H1 (cell line): ENCODE measurements around the gene HS6ST2. TPM values are rescaled to one million over a fixed set of nuclear protein-coding genes. Genes with fewer than 3 reads are reported as not detected.

Experiments used
- CTCF ChIA-PET: fragments of 300-600 bp; sonication (Branson Sonifier 250); formaldehyde crosslinking; loops from one replicate; lab custom pipeline; 2021; ENCODE audit not compliant: partially characterized antibody; lab: Charles Lee
- POLR2A ChIA-PET: fragments of 300-600 bp; sonication (Branson Sonifier 250); formaldehyde crosslinking; loops from one replicate; lab custom pipeline; 2021; ENCODE audit warnings: inconsistent platforms; ENCODE audit not compliant: partially characterized antibody; lab: Charles Lee
- DNase-seq, 2 experiments: peaks; one replicate each; pipeline versions ENCODE4 v3.0.0 to v3.0.0-alpha.2; 2010 to 2022; ENCODE audit warnings: low spot score in 2 of 2, low read depth in 1 of 2, mixed read lengths in 1 of 2
- FAIRE-seq: peaks from 2 replicates; lab custom pipeline; 2011; peaks lifted over from hg19 to GRCh38; lab: Jason Lieb, UNC
- H2AFZ ChIP-seq: 2 replicates; pipeline ENCODE4 v1.8.1; 2012; ENCODE audit warnings: low read length, inconsistent platforms
- H2AK5ac ChIP-seq: 2 replicates; pipeline ENCODE4 v1.6.1; 2013; ENCODE audit warnings: low read depth, low read length
- H2BK120ac ChIP-seq: replicated peaks from 2 replicates; pipeline ENCODE3; 2013; ENCODE audit warnings: low read depth, low read length, inconsistent platforms
- H2BK12ac ChIP-seq: 2 replicates; pipeline ENCODE4 v1.6.1; 2013; ENCODE audit warnings: low read depth, low read length
- H2BK15ac ChIP-seq: 2 replicates; pipeline ENCODE4 v1.6.1; 2013; ENCODE audit warnings: low read length
- H2BK20ac ChIP-seq: 2 replicates; pipeline ENCODE4 v1.6.1; 2013; ENCODE audit warnings: low read length
- H2BK5ac ChIP-seq: 2 replicates; pipeline ENCODE4 v1.6.1; 2013; ENCODE audit warnings: low read depth, low read length
- H3K14ac ChIP-seq: 2 replicates; pipeline ENCODE4 v1.6.1; 2013; ENCODE audit warnings: inconsistent platforms; ENCODE audit not compliant: insufficient read length
- H3K18ac ChIP-seq: 2 replicates; pipeline ENCODE4 v1.6.1; 2013; ENCODE audit warnings: low read length; ENCODE audit errors: extremely low read depth
- H3K23ac ChIP-seq: 2 replicates; pipeline ENCODE4 v1.6.1; 2013; ENCODE audit warnings: inconsistent platforms; ENCODE audit not compliant: insufficient read length
- H3K23me2 ChIP-seq: 2 replicates; pipeline ENCODE4 v1.6.1; 2013; ENCODE audit warnings: low read depth, low read length
- H3K27ac ChIP-seq: 2 replicates; pipeline ENCODE4 v1.6.1; 2011; ENCODE audit warnings: low read depth, low read length, inconsistent platforms
- H3K27me3 ChIP-seq, 4 experiments: replicated peaks in 1 of 4; 1 replicate in 1 of 4; 2 replicates in 3 of 4; pipeline versions ENCODE4 v1.6.1 to v1.8.1; 2011 to 2013; ENCODE audit warnings: low read length in 3 of 4, mild to moderate bottlenecking in 3 of 4, inconsistent platforms in 2 of 4, mixed read lengths in 2 of 4, moderate library complexity in 1 of 4; ENCODE audit not compliant: control insufficient read depth in 3 of 4, insufficient read depth in 3 of 4; ENCODE audit errors: extremely low read depth in 1 of 4
- H3K36me3 ChIP-seq, 4 experiments: 2 replicates each; pipeline versions ENCODE4 v1.6.1 to v1.8.1; 2011 to 2013; ENCODE audit warnings: mild to moderate bottlenecking in 4 of 4, low read length in 3 of 4, moderate library complexity in 2 of 4, control low read depth in 1 of 4, inconsistent platforms in 1 of 4; ENCODE audit not compliant: insufficient read depth in 4 of 4, control insufficient read depth in 2 of 4
- H3K4ac ChIP-seq: replicated peaks from 2 replicates; pipeline ENCODE3; 2013; ENCODE audit warnings: low read length, low read depth, mixed read lengths, inconsistent platforms; ENCODE audit not compliant: insufficient read length
- H3K4me1 ChIP-seq, 4 experiments: replicated peaks in 1 of 4; 1 replicate in 1 of 4; 2 replicates in 3 of 4; pipeline versions ENCODE4 v1.6.1 to v1.8.1; 2011 to 2013; ENCODE audit warnings: low read length in 3 of 4, inconsistent platforms in 2 of 4, mixed read lengths in 1 of 4; ENCODE audit not compliant: insufficient read depth in 4 of 4, control insufficient read depth in 3 of 4
- H3K4me2 ChIP-seq, 2 experiments: 2 replicates each; pipeline versions ENCODE4 v1.6.1 to v1.8.1; 2011 to 2013; ENCODE audit warnings: low read depth in 2 of 2, low read length in 2 of 2, control low read depth in 1 of 2, inconsistent platforms in 1 of 2, mild to moderate bottlenecking in 1 of 2; ENCODE audit not compliant: insufficient read depth in 1 of 2
- H3K4me3 ChIP-seq, 4 experiments: fragments of 200-600, 300-600 bp in 1 of 4; sonication (generic), shearing (Covaris generic), sonication (Bioruptor Twin) in 1 of 4; 2 replicates each; pipeline versions ENCODE4 v1.5.1 to v1.8.1; 2011 to 2016; ENCODE audit warnings: low read length in 4 of 4, low read depth in 3 of 4, control low read depth in 2 of 4, inconsistent platforms in 2 of 4, mild to moderate bottlenecking in 2 of 4, mixed read lengths in 1 of 4, moderate library complexity in 1 of 4; ENCODE audit not compliant: insufficient read depth in 2 of 4; ENCODE audit errors: extremely low read depth in 1 of 4
- H3K56ac ChIP-seq: replicated peaks from 2 replicates; pipeline ENCODE3; 2013; ENCODE audit warnings: low read depth, mild to moderate bottlenecking, mixed read lengths, low read length, inconsistent platforms; ENCODE audit not compliant: insufficient read length
- H3K79me1 ChIP-seq: 2 replicates; pipeline ENCODE4 v1.6.1; 2013; ENCODE audit warnings: low read depth, low read length, control low read depth
- H3K79me2 ChIP-seq, 2 experiments: 2 replicates each; pipeline versions ENCODE4 v1.6.1 to v1.8.1; 2012 to 2013; ENCODE audit warnings: low read length in 2 of 2, mild to moderate bottlenecking in 2 of 2, inconsistent platforms in 1 of 2; ENCODE audit not compliant: insufficient read depth in 2 of 2, control insufficient read depth in 1 of 2
- H3K9ac ChIP-seq, 4 experiments: replicated peaks in 1 of 4; 1 replicate in 1 of 4; 2 replicates in 3 of 4; pipeline versions ENCODE4 v1.6.1 to v1.8.1; 2011 to 2013; ENCODE audit warnings: low read depth in 3 of 4, low read length in 3 of 4, control low read depth in 2 of 4, mild to moderate bottlenecking in 2 of 4, moderate library complexity in 2 of 4, inconsistent platforms in 1 of 4; ENCODE audit errors: extremely low read depth in 1 of 4
- H3K9me3 ChIP-seq, 2 experiments: 2 replicates each; pipeline versions ENCODE4 v1.6.1 to v1.8.1; 2012 to 2013; ENCODE audit warnings: mild to moderate bottlenecking in 2 of 2, moderate library complexity in 2 of 2, control low read depth in 1 of 2, inconsistent platforms in 1 of 2, low read depth in 1 of 2, low read length in 1 of 2, mixed read lengths in 1 of 2; ENCODE audit not compliant: insufficient read depth in 2 of 2
- H4K20me1 ChIP-seq, 2 experiments: replicated peaks in 1 of 2; 2 replicates each; pipeline versions ENCODE3 to v1.8.1; 2011 to 2013; ENCODE audit warnings: inconsistent platforms in 2 of 2, low read length in 2 of 2, mild to moderate bottlenecking in 1 of 2; ENCODE audit not compliant: insufficient read depth in 2 of 2, control insufficient read depth in 1 of 2
- H4K5ac ChIP-seq: 2 replicates; pipeline ENCODE4 v1.6.1; 2013; ENCODE audit warnings: low read length, low read depth, mixed read lengths, inconsistent platforms; ENCODE audit not compliant: insufficient read length
- H4K8ac ChIP-seq: 2 replicates; pipeline ENCODE4 v1.8.0; 2013; ENCODE audit warnings: mild to moderate bottlenecking, moderate library complexity, low read length, inconsistent platforms; ENCODE audit not compliant: insufficient read depth; ENCODE audit errors: extremely low read depth
- H4K91ac ChIP-seq: replicated peaks from 2 replicates; pipeline ENCODE3; 2013; ENCODE audit warnings: low read length, mixed read lengths, inconsistent platforms; ENCODE audit not compliant: insufficient read length
- CBX5 ChIP-seq: fragments of 300-800, 300-1000 bp; sonication (generic); IDR thresholded peaks from 2 replicates; pipeline ENCODE4 v1.7.1; 2016; ENCODE audit warnings: antibody characterized with exemption, low read length, low read depth
- CHD1 ChIP-seq: IDR thresholded peaks from 2 replicates; pipeline ENCODE4 v1.6.1; 2012; ENCODE audit warnings: low read depth, low read length, improper control_type of control experiment
- CTBP2 ChIP-seq: IDR thresholded peaks from 2 replicates; pipeline ENCODE4 v1.7.0; 2011; ENCODE audit warnings: borderline replicate concordance, mild to moderate bottlenecking, moderate library complexity, mixed read lengths, low read length; ENCODE audit not compliant: insufficient read depth, insufficient read length
- EZH2 ChIP-seq: fragments of 200-600 bp; sonication (generic); IDR thresholded peaks from 2 replicates; pipeline ENCODE4 v1.7.1; 2012; ENCODE audit warnings: low read depth, mild to moderate bottlenecking, moderate library complexity, low read length, inconsistent platforms; ENCODE audit not compliant: severe bottlenecking
- JUND ChIP-seq: IDR thresholded peaks from 2 replicates; pipeline ENCODE4 v1.6.1; 2011; ENCODE audit warnings: mild to moderate bottlenecking, improper control_type of control experiment, low read length
- RBBP5 ChIP-seq: IDR thresholded peaks from 2 replicates; pipeline ENCODE4 v1.7.1; 2012; ENCODE audit warnings: low read depth, mild to moderate bottlenecking, inconsistent platforms, low read length, moderate library complexity, borderline replicate concordance
- SIX5 ChIP-seq: IDR thresholded peaks from 2 replicates; pipeline ENCODE4 v1.6.1; 2011; ENCODE audit warnings: mild to moderate bottlenecking, low read depth, low read length
- SP2 ChIP-seq: IDR thresholded peaks from 2 replicates; pipeline ENCODE4 v1.6.1; 2012; ENCODE audit warnings: mild to moderate bottlenecking, low read length, inconsistent platforms
- TAF1 ChIP-seq: IDR thresholded peaks from 2 replicates; pipeline ENCODE4 v1.6.1; 2011; ENCODE audit warnings: mild to moderate bottlenecking, low read depth, low read length
- TEAD4 ChIP-seq: IDR thresholded peaks from 2 replicates; pipeline ENCODE4 v1.6.1; 2012; ENCODE audit warnings: low read depth, low read length, inconsistent platforms, mixed read lengths
- WGBS, 2 experiments: shearing (Covaris generic) in 1 of 2; methylation state at CpG; one replicate each; pipeline versions ENCODE4 v1.1.6 to v1.1.7; 2013 to 2015; ENCODE audit warnings: low lambda C conversion rate in 2 of 2, mixed read lengths in 2 of 2, inconsistent platforms in 1 of 2, low coverage in 1 of 2, missing lambda C conversion rate in 1 of 2; ENCODE audit not compliant: insufficient replicate concordance in 2 of 2, insufficient coverage in 1 of 2, insufficient read length in 1 of 2; ENCODE audit errors: extremely low coverage in 1 of 2, missing lambda C conversion rate in 1 of 2; 5-methylcytosine and 5-hydroxymethylcytosine counted together
- polyA plus RNA-seq, 7 experiments: library from polyadenylated mRNA; depleted of rRNA in 3 of 7; stranded (reverse) in 5 of 7; unstranded in 2 of 7; fragments of >200 nt in 5 of 7; fragments of 200-250 nt in 2 of 7; gene quantifications; 1 replicate in 5 of 7; 2 replicates in 1 of 7; 4 replicates in 1 of 7; pipeline versions ENCODE4 v1.2.1 to v1.2.3, GENCODE V29; 2011 to 2013; ENCODE audit warnings: missing spikeins in 2 of 7, mixed read lengths in 2 of 7
- total RNA-seq: library from RNA; stranded (reverse); fragmentation: NEBNext Ultra II Directional; extraction: Animal tissue kit (Norgen Biotek cat#: 25700); gene quantifications from 2 replicates; pipeline ENCODE4 v1.2.1, GENCODE V29; 2021

Gene HS6ST2
- total and polyA plus RNA-seq, 2 of the 8 experiments (the other 6 are each of a cell fraction or from before 2014, with no cell fraction given): 3.9 TPM

DNA sequence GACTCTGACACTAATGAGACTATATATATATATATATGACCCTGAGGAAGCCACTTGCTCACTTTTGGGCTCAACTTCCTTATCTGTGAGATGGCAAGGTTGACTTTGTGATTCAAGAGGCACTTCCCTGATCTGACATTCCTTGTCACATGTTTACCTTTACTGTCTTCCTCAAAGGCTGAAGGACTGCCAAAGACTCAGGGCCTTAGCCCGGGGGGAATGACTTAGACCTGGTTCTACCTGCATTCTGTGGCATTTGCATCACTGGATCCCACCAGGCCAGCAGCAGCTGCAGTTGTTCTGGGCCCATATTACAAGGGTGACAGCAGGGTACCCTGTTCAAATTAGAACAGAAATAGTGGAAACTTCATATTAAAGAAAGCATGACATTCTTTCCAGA is 3.1 kb upstream of the HS6ST2 start:
- Histone ChIP-seq H3K36me3 (no peaks in the 10 kb centered on the region), H3K27ac (no peak overlapping the region), H3K4ac (no peak overlapping the region), H2BK12ac (no peak overlapping the region), H3K4me3 (no peak overlapping the region), H2BK20ac (no peak overlapping the region), H3K4me1 (peaks cover 3 to 13% (median 7%) of the 10 kb centered on the region in 4 experiments; a peak in 6 of 7 replicates), H3K23ac (no peak overlapping the region), H3K23me2 (peaks cover 12% of the 10 kb centered on the region; the same call in 1 of the 2 replicates), H3K18ac (no peak overlapping the region), H3K56ac (no peak overlapping the region), H4K5ac (no peak overlapping the region), H2BK5ac (no peak overlapping the region), H3K9ac (no peak overlapping the region), H4K20me1 (no peaks in the 10 kb centered on the region), H3K79me2 (no peaks in the 10 kb centered on the region), H2AK5ac (no peak overlapping the region), H2BK15ac (no peak overlapping the region), H3K27me3 (peaks cover 23 to 32% (median 31%) of the 10 kb centered on the region in 4 experiments), H2BK120ac (no peak overlapping the region), H3K79me1 (no peaks in the 10 kb centered on the region), H4K91ac (no peak overlapping the region), H2AFZ (no peak overlapping the region), H4K8ac (no peak overlapping the region), H3K14ac (no peak overlapping the region), H3K9me3 (no peaks in the 10 kb centered on the region), H3K4me2 (no peak overlapping the region; a peak in 1 of 4 replicates)
- WGBS, 2 experiments: 56% methylated on average over 1 of the region's 1 CpG; no CpG with 5 or more reads in 1 of the 2 experiments
- POLR2A ChIA-PET: no interaction called here
- DNase-seq (no peak), FAIRE-seq (no peak)
- CTCF ChIA-PET: no interaction called here
- no peak for TF ChIP-seq CTBP2
- no peak for TF ChIP-seq TEAD4
- TF ChIP-seq TAF1: no peak
- TF ChIP-seq SIX5: no peak
- no peak for TF ChIP-seq SP2
- no peak for TF ChIP-seq JUND
- TF ChIP-seq CHD1: no peak
- no peak for TF ChIP-seq CBX5
- TF ChIP-seq RBBP5: no peak
- TF ChIP-seq EZH2: no peak
